ENCODE results near the gene SF3B3. TPM values are rescaled to one million over a fixed set of nuclear protein-coding genes. Genes with fewer than 3 reads are reported as not detected.
A peak's percentile ranks its signal among the peaks of the same experiment; 100 is the strongest.

SF3B3 gene
- total and polyA plus RNA-seq, 2 donors (not counting 1 experiment from before 2014, with no cell fraction given): 67.1 to 266 TPM

DNA sequence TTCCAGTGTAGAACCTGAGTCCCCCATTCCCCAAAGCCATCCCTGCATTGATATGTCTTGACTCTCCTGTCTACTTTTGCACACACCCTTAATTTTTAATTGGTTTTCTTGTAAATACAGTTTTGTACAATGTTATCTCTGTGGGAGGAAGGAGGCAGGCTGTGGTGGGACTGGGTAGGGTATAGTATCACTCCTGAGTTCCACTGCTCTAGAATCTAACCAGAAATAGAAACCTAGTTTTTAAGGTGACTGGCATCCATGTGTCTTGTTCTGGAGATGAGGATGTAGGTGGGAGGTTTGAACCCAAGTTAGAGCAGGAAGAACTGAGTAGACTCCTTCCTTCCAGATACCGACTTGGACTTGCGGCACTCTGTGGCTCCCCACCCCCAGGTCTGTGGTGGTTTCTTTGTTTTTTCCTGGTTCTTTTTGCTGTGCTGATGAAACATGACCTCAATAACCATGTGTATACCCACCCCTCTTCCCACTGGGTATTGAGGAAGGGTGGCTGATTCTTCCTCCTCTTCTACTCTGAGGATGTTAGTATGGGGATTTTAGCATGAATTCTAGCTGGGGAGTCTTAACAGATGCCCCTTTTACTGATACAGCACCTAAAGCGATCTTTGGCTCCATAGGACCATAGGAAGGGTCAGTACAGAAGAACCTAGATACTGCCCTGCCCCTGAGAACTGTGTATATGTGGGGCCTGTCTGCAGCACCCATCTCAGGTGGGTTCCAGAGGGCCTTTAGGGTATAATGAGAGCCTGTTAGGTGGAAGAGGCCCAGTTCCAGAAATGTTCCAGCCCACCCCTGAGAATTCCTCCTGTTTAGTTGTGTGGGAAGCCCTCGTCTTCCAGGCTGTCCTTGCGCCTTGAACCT is 48.7 kb downstream of the SF3B3 start:
- DNase-seq (no peak), ATAC-seq (ENCODE audit: low read depth) (no peak)
- intact Hi-C loops (cut with micrococcal nuclease): no loop called here
- POLR2A ChIA-PET: no interaction called here
- H3K36me3 ChIP-seq (replicated peaks in 1 of 2; ENCODE audit: control extremely low read depth in 1 of 2, control insufficient read depth in 1 of 2, extremely low read depth in 1 of 2, insufficient read depth in 2 of 2, low read length in 1 of 2): peaks cover 10 to 63% of the 10 kb centered on the region in 2 experiments
- H3K4me1 ChIP-seq (ENCODE audit: control insufficient read depth in 2 of 2, insufficient read depth in 2 of 2, low read length in 2 of 2): peaks cover 0 to 5% of the 10 kb centered on the region in 2 donors
- Mint-ChIP-seq H3K27me3 (no peaks in the 10 kb centered on the region), H3K4me1 (peaks cover 9% of the 10 kb centered on the region), H3K4me3 (no peak overlapping the region), H3K9me3 (ENCODE audit: insufficient read depth) (no peaks in the 10 kb centered on the region), H3K27ac (no peak overlapping the region)
- no peak overlapping the region for H2AFZ ChIP-seq (ENCODE audit: insufficient read depth, low read depth, low read length, poor library complexity, severe bottlenecking)
- H3K9ac ChIP-seq (ENCODE audit: low read length): no peak overlapping the region
- H4K20me1 ChIP-seq (ENCODE audit: control insufficient read depth, insufficient read depth, low read length, poor library complexity, severe bottlenecking): peaks cover 18% of the 10 kb centered on the region
- peak overlapping the region in 1 of 2 donors; percentile 10 for H3K27ac ChIP-seq (ENCODE audit: low read length in 2 of 2)
- no peaks in the 10 kb centered on the region for H3K79me2 ChIP-seq (ENCODE audit: control insufficient read depth, insufficient read depth, low read length)
- H3K27me3 ChIP-seq (replicated peaks in 1 of 4; ENCODE audit: control extremely low read depth in 1 of 4, control insufficient read depth in 3 of 4, insufficient read depth in 4 of 4, low read length in 3 of 4): no peaks in the 10 kb centered on the region
- TF ChIP-seq, protein P1, sequence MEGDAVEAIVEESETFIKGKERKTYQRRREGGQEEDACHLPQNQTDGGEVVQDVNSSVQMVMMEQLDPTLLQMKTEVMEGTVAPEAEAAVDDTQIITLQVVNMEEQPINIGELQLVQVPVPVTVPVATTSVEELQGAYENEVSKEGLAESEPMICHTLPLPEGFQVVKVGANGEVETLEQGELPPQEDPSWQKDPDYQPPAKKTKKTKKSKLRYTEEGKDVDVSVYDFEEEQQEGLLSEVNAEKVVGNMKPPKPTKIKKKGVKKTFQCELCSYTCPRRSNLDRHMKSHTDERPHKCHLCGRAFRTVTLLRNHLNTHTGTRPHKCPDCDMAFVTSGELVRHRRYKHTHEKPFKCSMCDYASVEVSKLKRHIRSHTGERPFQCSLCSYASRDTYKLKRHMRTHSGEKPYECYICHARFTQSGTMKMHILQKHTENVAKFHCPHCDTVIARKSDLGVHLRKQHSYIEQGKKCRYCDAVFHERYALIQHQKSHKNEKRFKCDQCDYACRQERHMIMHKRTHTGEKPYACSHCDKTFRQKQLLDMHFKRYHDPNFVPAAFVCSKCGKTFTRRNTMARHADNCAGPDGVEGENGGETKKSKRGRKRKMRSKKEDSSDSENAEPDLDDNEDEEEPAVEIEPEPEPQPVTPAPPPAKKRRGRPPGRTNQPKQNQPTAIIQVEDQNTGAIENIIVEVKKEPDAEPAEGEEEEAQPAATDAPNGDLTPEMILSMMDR (IDR thresholded peaks at IDR 0.05): no peak
- no peak for TF ChIP-seq EZH2 (IDR thresholded peaks at IDR 0.05; ENCODE audit: borderline replicate concordance, insufficient read depth, low read depth, low read length, poor library complexity, severe bottlenecking)
- WGBS (ENCODE audit: insufficient coverage): 100% methylated on average over 1 of the region's 5 CpGs
- no peak overlapping the region for H3K4me2 ChIP-seq (replicated peaks; ENCODE audit: low read depth, low read length, poor library complexity, severe bottlenecking)
- CTCF ChIA-PET: no interaction called here
- no peaks in the 10 kb centered on the region for H3K9me3 ChIP-seq (ENCODE audit: control extremely low read depth in 1 of 3, control insufficient read depth in 2 of 3, insufficient read depth in 1 of 3, low read length in 2 of 3)
- H3K4me3 ChIP-seq (ENCODE audit: control extremely low read depth in 1 of 5, extremely low read depth in 1 of 5, insufficient read depth in 1 of 5, low read depth in 2 of 5, low read length in 4 of 5): no peak overlapping the region

DNA sequence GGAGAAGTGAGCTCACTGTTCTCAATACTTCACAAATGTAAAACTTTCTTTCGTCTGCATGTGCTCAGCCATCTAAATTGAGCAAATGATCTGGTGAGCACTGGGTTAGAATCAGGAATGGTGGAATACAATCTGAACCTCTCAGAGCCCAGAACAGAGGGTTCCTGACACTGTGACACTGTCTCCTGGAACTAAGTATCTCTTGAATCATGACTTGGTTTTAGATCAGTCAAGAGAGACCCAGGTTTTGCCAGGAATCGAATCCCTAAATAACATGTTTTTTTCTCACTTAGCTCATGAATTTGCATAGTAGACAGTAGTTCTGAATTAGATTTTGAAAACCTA is 49.3 kb downstream of the SF3B3 start:
- no CpG with 5 or more reads among the region's 2 CpGs for WGBS (ENCODE audit: insufficient coverage)
- Histone ChIP-seq H3K27me3 (replicated peaks in 1 of 4; ENCODE audit: control extremely low read depth in 1 of 4, control insufficient read depth in 3 of 4, insufficient read depth in 4 of 4, low read length in 3 of 4) (no peaks in the 10 kb centered on the region), H4K20me1 (ENCODE audit: control insufficient read depth, insufficient read depth, low read length, poor library complexity, severe bottlenecking) (peaks cover 12% of the 10 kb centered on the region), H3K4me2 (replicated peaks; ENCODE audit: low read depth, low read length, poor library complexity, severe bottlenecking) (no peak overlapping the region), H2AFZ (ENCODE audit: insufficient read depth, low read depth, low read length, poor library complexity, severe bottlenecking) (no peak overlapping the region), H3K36me3 (replicated peaks in 1 of 2; ENCODE audit: control extremely low read depth in 1 of 2, control insufficient read depth in 1 of 2, extremely low read depth in 1 of 2, insufficient read depth in 2 of 2, low read length in 1 of 2) (peaks cover 9 to 60% of the 10 kb centered on the region in 2 experiments), H3K79me2 (ENCODE audit: control insufficient read depth, insufficient read depth, low read length) (no peaks in the 10 kb centered on the region), H3K4me3 (ENCODE audit: control extremely low read depth in 1 of 5, extremely low read depth in 1 of 5, insufficient read depth in 1 of 5, low read depth in 2 of 5, low read length in 4 of 5) (no peak overlapping the region), H3K9ac (ENCODE audit: low read length) (no peak overlapping the region), H3K27ac (ENCODE audit: low read length in 2 of 2) (no peak overlapping the region), H3K4me1 (ENCODE audit: control insufficient read depth in 2 of 2, insufficient read depth in 2 of 2, low read length in 2 of 2) (peaks cover 0 to 5% of the 10 kb centered on the region in 2 donors), H3K9me3 (ENCODE audit: control extremely low read depth in 1 of 3, control insufficient read depth in 2 of 3, insufficient read depth in 1 of 3, low read length in 2 of 3) (no peaks in the 10 kb centered on the region)
- POLR2A ChIA-PET: no interaction called here
- Mint-ChIP-seq H3K27ac (no peak overlapping the region), H3K27me3 (no peaks in the 10 kb centered on the region), H3K4me1 (peaks cover 9% of the 10 kb centered on the region), H3K4me3 (no peak overlapping the region), H3K9me3 (ENCODE audit: insufficient read depth) (no peaks in the 10 kb centered on the region)
- DNase-seq (no peak), ATAC-seq (ENCODE audit: low read depth) (no peak)
- intact Hi-C loops (cut with micrococcal nuclease): no loop called here
- CTCF ChIA-PET: no interaction called here
- TF ChIP-seq, protein P1 (IDR thresholded peaks at IDR 0.05): no peak
- no peak for TF ChIP-seq EZH2 (IDR thresholded peaks at IDR 0.05; ENCODE audit: borderline replicate concordance, insufficient read depth, low read depth, low read length, poor library complexity, severe bottlenecking)
